Esophagus (tissue), 2 donors: ENCODE measurements around the gene ADIPOR2. TPM values are rescaled to one million over a fixed set of nuclear protein-coding genes. Genes with fewer than 3 reads are reported as not detected.

Source experiments
- H3K27ac ChIP-seq, 2 donors: one replicate each; pipeline ENCODE4 v1.5.1; 2013; ENCODE audit warnings: low read depth in 2 of 2, mild to moderate bottlenecking in 2 of 2, inconsistent platforms in 1 of 2, low read length in 1 of 2, moderate library complexity in 1 of 2
- H3K27me3 ChIP-seq, 2 donors: one replicate each; pipeline ENCODE4 v1.6.1; 2013; ENCODE audit warnings: low read length in 2 of 2, control low read depth in 1 of 2, mild to moderate bottlenecking in 1 of 2; ENCODE audit not compliant: insufficient read depth in 2 of 2, control insufficient read depth in 1 of 2
- H3K36me3 ChIP-seq, 2 donors: one replicate each; pipeline ENCODE4 v1.6.1; 2013; ENCODE audit warnings: low read length in 1 of 2; ENCODE audit not compliant: control insufficient read depth in 2 of 2, insufficient read depth in 2 of 2
- H3K4me1 ChIP-seq, 2 donors: one replicate each; pipeline ENCODE4 v1.6.1; 2013; ENCODE audit warnings: low read length in 1 of 2; ENCODE audit not compliant: control insufficient read depth in 2 of 2, insufficient read depth in 2 of 2
- H3K4me3 ChIP-seq, 2 donors: one replicate each; pipeline ENCODE4 v1.5.1; 2013; ENCODE audit warnings: low read length in 2 of 2, mild to moderate bottlenecking in 2 of 2, low read depth in 1 of 2, moderate library complexity in 1 of 2
- H3K9me3 ChIP-seq, 2 donors: one replicate each; pipeline ENCODE4 v1.6.1; 2013; ENCODE audit warnings: mild to moderate bottlenecking in 2 of 2, low read depth in 1 of 2, low read length in 1 of 2, moderate library complexity in 1 of 2; ENCODE audit not compliant: control insufficient read depth in 2 of 2, insufficient read depth in 1 of 2
- WGBS, 2 donors: extraction: QIAGEN DNeasy Blood & Tissue Kit; methylation state at CpG; one replicate each; pipeline ENCODE4 v1.1.7; 2013; 5-methylcytosine and 5-hydroxymethylcytosine counted together
- polyA plus RNA-seq, 2 donors: library from polyadenylated mRNA; stranded (reverse); fragments of 200-250 nt; gene quantifications; one replicate each; pipeline ENCODE4 v1.2.3, GENCODE V29; 2013
- donor health status: healthy with polysubstance abuse.
- donor health status: Bipolar disorder and iron deficiency.

The ADIPOR2 gene, protein sequence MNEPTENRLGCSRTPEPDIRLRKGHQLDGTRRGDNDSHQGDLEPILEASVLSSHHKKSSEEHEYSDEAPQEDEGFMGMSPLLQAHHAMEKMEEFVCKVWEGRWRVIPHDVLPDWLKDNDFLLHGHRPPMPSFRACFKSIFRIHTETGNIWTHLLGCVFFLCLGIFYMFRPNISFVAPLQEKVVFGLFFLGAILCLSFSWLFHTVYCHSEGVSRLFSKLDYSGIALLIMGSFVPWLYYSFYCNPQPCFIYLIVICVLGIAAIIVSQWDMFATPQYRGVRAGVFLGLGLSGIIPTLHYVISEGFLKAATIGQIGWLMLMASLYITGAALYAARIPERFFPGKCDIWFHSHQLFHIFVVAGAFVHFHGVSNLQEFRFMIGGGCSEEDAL
- 10 to 100 TPM; 29.9 to 33.7 TPM for polyA plus RNA-seq

DNA sequence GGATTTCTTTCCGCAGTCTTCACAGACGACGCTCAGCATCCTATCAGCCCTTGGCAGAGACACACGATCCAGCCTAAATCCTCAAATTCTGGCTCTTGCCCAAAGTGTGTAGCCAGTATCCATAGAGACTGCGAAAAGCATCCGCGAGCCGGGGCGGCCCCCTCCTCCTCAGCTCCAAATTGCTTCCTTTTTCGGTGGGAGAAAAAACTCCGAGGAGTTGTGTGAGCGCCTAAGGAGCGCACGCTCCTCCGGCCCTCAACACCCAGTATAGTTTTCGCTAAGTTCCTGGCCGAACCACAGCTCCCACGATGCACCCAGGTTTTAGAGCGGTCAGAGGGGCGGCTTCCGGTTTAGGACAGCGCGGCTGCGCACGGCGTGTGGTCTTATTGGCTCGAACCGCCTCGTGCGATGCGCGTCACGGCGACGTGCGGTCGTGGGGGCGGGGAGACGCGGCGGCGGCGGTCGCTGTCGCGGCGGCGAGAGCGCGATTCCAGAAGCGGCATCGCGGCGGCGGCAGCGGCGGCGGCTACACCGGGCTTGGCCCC lies at the start of gene ADIPOR2:
Gene ADIPOR2, plus strand, starts transcription at position 493 of the 545 bp plus-strand sequence. CDS start 63,274 bp downstream, outside the sequence.
- Histone ChIP-seq H3K9me3 (no peaks in the 10 kb centered on the region), H3K27me3 (no peaks in the 10 kb centered on the region), H3K27ac (peak within 1 kb of the TSS; percentile 92 to 98), H3K4me3 (peak within 1 kb of the TSS; percentile 76 to 98), H3K4me1 (no peaks in the 10 kb centered on the region), H3K36me3 (no peaks in the 10 kb centered on the region)
- 0% methylated on average over 51 to 59 of the region's 59 CpGs for WGBS, 2 donors

DNA sequence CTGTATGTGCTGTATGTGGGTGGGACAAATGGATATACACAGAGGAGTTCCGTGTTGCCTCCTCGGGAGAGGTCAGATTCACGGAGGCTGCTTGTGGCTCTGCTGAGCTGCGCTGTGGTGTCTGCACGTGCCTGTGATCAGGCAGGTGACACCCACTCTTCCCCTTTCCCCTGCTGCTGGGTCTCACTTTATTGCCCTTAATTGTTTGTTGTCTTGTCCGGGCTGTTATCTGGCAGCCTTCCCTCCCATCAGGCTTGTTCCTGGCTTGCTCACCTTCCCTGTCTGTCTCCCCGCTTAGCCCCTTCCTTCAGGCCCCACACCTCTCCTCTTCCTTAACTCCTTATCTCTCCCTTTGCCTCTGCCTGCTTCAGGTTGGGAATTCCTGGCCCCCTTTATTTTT lies 48.4 kb upstream of the ADIPOR2 start:
- no peak overlapping the region for H3K27ac ChIP-seq
- WGBS, 2 donors = 66 to 70% methylated on average over 7 of the region's 7 CpGs
- H3K4me1 ChIP-seq = peaks cover 0 to 4% of the 10 kb centered on the region in 2 donors
- H3K4me3 ChIP-seq = no peak overlapping the region
- peaks cover 0 to 4% of the 10 kb centered on the region in 2 donors for H3K36me3 ChIP-seq
- H3K27me3 ChIP-seq = no peaks in the 10 kb centered on the region
- H3K9me3 ChIP-seq = no peaks in the 10 kb centered on the region

DNA sequence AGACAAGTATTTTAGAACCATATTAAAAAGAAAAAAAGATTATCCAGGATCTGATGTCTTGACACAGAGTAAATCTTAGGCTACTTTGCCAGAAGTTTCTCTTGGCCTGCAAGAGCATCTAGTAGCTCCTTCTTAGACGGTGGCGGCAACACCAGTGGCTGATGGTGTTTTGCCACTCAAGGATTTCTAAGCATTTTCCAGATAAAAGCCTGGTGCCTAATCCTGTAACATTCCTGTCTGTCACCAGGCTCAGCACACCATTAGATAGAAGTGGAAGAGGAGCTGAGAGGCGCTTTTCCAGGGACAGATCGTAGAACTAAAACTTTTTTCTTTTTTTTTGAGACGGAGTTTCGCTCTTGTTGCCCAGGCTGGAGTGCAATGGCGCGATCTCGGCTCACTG lies 47.8 kb upstream of the ADIPOR2 start:
- peaks cover 0 to 4% of the 10 kb centered on the region in 2 donors for H3K36me3 ChIP-seq
- no peak overlapping the region for H3K4me3 ChIP-seq
- no peaks in the 10 kb centered on the region for H3K9me3 ChIP-seq
- peaks cover 0 to 4% of the 10 kb centered on the region in 2 donors for H3K4me1 ChIP-seq
- no peaks in the 10 kb centered on the region for H3K27me3 ChIP-seq
- 84 to 88% methylated on average over 9 of the region's 9 CpGs for WGBS, 2 donors
- H3K27ac ChIP-seq = no peak overlapping the region

DNA sequence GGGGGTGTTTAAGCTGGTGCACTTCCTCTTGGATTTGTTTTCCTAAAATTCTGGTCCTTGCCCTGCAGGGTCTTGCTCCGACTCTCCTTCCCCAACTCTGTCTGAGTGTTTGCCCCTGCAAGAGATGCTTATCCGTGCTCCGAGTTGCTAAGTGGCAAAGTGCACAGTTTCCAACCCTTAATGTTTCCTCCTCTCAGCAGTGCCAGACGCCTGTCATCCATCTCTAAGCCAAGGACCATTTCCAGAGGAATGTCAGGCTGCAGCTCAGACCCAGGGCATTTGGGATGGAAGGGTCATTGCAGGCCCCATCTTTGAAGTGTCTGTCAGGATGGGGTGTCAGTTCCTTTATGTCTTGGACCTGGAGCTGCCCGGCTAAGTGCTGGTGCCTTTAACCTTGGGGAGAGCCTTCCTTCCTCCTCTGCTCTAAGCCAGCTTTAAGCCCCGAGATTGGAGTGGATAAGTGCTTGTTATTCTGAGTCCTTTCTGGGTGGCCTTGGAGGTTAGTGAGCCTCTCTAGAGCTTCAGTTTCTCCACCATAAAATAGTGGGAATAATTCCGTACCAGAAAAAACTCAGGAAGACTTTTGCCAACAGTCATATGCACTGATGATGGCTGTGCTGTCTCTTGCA lies 46.9 kb upstream of the ADIPOR2 start:
- Histone ChIP-seq H3K4me3 (no peak overlapping the region), H3K4me1 (peaks cover 0 to 4% of the 10 kb centered on the region in 2 donors), H3K36me3 (peaks cover 0 to 4% of the 10 kb centered on the region in 2 donors), H3K9me3 (no peaks in the 10 kb centered on the region), H3K27me3 (no peaks in the 10 kb centered on the region), H3K27ac (no peak overlapping the region)
- WGBS, 2 donors = 45 to 52% methylated on average over 7 of the region's 7 CpGs

DNA sequence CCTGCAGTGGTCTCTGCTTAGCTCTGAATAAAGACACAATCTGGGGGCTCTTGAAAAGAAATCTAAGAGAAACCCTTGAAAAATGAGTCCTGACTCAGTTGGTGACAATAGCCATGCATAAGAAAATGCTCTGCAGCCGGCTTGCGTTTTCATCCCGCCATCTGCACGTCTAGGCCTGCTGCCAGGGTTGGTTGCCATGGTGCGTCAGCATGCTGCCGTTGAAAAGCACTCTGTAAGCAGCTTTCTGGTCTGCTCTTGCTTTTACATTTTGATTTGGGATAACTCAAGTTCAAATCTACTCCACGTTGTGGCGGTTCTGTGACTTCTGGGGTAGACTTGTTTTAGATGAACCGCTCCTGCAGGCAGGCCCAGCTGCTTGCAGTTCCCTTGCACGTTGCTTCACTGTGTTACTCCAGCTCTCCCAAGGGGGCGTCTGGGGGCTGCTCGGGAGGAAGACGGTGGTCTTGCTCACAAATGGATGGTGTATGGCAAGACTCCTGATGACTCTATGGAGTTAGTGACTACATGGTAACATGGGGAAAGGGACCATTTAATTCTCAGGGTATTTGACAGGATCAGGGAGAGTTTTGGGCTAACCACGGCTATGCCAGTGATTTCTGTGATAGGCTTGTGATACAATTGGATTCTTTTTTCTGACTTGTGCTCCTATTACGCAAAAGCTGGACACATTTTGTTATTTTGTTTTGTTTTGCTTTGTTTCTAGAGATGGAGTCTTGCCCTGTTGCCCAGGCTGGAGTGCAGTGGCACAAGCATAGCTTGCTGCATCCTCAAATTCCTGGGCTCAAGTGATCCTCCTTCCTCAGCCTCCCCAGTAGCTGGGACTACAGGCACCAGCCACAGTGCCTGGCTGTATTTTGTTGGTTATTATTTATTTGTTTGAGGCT lies 46.1 kb upstream of the ADIPOR2 start:
- H3K4me1 ChIP-seq = peaks cover 0 to 4% of the 10 kb centered on the region in 2 donors
- H3K36me3 ChIP-seq = peaks cover 0 to 4% of the 10 kb centered on the region in 2 donors
- H3K4me3 ChIP-seq = no peak overlapping the region
- H3K27ac ChIP-seq = peak overlapping the region in 1 of 2 donors; percentile 61
- no peaks in the 10 kb centered on the region for H3K9me3 ChIP-seq
- H3K27me3 ChIP-seq = no peaks in the 10 kb centered on the region
- 29 to 36% methylated on average over 15 of the region's 15 CpGs for WGBS, 2 donors

DNA sequence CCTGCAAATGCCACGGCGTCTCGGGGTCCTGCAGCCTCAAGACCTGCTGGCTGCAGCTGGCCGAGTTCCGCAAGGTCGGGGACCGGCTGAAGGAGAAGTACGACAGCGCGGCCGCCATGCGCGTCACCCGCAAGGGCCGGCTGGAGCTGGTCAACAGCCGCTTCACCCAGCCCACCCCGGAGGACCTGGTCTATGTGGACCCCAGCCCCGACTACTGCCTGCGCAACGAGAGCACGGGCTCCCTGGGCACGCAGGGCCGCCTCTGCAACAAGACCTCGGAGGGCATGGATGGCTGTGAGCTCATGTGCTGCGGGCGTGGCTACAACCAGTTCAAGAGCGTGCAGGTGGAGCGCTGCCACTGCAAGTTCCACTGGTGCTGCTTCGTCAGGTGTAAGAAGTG lies 45.1 kb upstream of the ADIPOR2 start:
- H3K9me3 ChIP-seq = no peaks in the 10 kb centered on the region
- H3K36me3 ChIP-seq = peaks cover 0 to 4% of the 10 kb centered on the region in 2 donors
- H3K27ac ChIP-seq = no peak overlapping the region
- 93 to 95% methylated on average over 29 of the region's 29 CpGs for WGBS, 2 donors
- peaks cover 0 to 4% of the 10 kb centered on the region in 2 donors for H3K4me1 ChIP-seq
- no peak overlapping the region for H3K4me3 ChIP-seq
- no peaks in the 10 kb centered on the region for H3K27me3 ChIP-seq

DNA sequence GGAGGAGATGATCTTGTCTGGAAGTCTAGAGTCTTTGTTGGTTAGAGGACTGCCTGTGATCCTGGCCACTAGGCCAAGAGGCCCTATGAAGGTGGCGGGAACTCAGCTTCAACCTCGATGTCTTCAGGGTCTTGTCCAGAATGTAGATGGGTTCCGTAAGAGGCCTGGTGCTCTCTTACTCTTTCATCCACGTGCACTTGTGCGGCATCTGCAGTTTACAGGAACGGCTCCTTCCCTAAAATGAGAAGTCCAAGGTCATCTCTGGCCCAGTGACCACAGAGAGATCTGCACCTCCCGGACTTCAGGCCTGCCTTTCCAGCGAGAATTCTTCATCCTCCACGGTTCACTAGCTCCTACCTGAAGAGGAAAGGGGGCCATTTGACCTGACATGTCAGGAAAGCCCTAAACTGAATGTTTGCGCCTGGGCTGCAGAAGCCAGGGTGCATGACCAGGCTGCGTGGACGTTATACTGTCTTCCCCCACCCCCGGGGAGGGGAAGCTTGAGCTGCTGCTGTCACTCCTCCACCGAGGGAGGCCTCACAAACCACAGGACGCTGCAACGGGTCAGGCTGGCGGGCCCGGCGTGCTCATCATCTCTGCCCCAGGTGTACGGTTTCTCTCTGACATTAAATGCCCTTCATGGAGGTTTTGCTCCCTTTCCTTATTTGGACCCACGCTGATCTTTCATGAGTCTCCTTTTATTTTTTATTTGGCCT lies 44.1 kb upstream of the ADIPOR2 start:
- no peaks in the 10 kb centered on the region for H3K9me3 ChIP-seq
- H3K27me3 ChIP-seq = no peaks in the 10 kb centered on the region
- H3K4me1 ChIP-seq = peaks cover 0 to 4% of the 10 kb centered on the region in 2 donors
- no peak overlapping the region for H3K27ac ChIP-seq
- H3K4me3 ChIP-seq = no peak overlapping the region
- WGBS, 2 donors = 79 to 82% methylated on average over 21 of the region's 21 CpGs
- H3K36me3 ChIP-seq = peaks cover 0 to 4% of the 10 kb centered on the region in 2 donors

DNA sequence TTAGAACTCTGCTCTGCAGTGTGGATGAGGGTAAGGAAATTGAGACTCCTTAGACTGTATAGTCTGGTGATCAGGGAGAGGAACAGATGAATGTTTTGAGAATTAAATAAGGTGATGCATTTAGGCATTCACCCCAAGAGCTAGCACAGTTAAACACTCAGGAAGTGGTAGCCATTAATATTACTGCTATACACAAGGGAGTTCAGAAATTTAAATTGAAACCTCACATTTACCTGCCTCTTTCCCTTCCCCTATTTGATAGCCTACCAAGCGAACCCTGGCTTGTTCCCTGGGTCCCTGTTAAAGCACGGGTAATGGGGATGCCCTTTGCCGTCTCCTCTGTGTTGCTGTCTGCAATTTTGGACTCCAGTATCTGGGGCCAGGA lies 43.6 kb upstream of the ADIPOR2 start:
- H3K27me3 ChIP-seq = no peaks in the 10 kb centered on the region
- no peak overlapping the region for H3K27ac ChIP-seq
- peaks cover 0 to 4% of the 10 kb centered on the region in 2 donors for H3K4me1 ChIP-seq
- H3K36me3 ChIP-seq = peaks cover 0 to 4% of the 10 kb centered on the region in 2 donors
- no peak overlapping the region for H3K4me3 ChIP-seq
- WGBS, 2 donors = 90 to 93% methylated on average over 3 of the region's 3 CpGs
- H3K9me3 ChIP-seq = no peaks in the 10 kb centered on the region
